Smooth muscle cell (in vitro differentiated cells): ENCODE results near the gene GSTM1. TPM values are rescaled to one million over a fixed set of nuclear protein-coding genes. Genes with fewer than 3 reads are reported as not detected.

Experiments
- DNase-seq: peaks from one replicate; lab custom pipeline; 2025; ENCODE audit not compliant: unreplicated experiment; lab: John Stamatoyannopoulos, UW
- H2AFZ ChIP-seq: fragments of 200-600 bp; sonication (generic); 2 replicates; pipeline ENCODE4 v1.6.0; 2016; ENCODE audit warnings: antibody characterized with exemption, low read depth, mild to moderate bottlenecking
- H3F3A ChIP-seq: fragments of 200-600 bp; sonication (generic); 2 replicates; pipeline ENCODE4 v1.6.0; 2017; ENCODE audit warnings: antibody characterized with exemption, low read depth
- H3K27ac ChIP-seq: fragments of 200-600 bp; sonication (generic); 2 replicates; pipeline ENCODE4 v1.5.1; 2016; ENCODE audit warnings: low read depth, mild to moderate bottlenecking
- H3K27me3 ChIP-seq: fragments of 200-600 bp; sonication (generic); 2 replicates; pipeline ENCODE4 v1.6.1; 2016; ENCODE audit warnings: low read depth, mild to moderate bottlenecking
- H3K36me3 ChIP-seq: fragments of 200-600 bp; sonication (generic); 2 replicates; pipeline ENCODE4 v1.5.1; 2016; ENCODE audit warnings: low read depth
- H3K4me1 ChIP-seq: fragments of 200-600 bp; sonication (generic); 2 replicates; pipeline ENCODE4 v1.5.1; 2016; ENCODE audit warnings: low read depth
- H3K4me2 ChIP-seq: fragments of 200-600 bp; sonication (generic); 2 replicates; pipeline ENCODE4 v1.6.0; 2016; ENCODE audit warnings: mild to moderate bottlenecking
- H3K4me3 ChIP-seq: fragments of 200-600 bp; sonication (generic); 2 replicates; pipeline ENCODE4 v1.5.1; 2016; ENCODE audit warnings: mild to moderate bottlenecking
- H3K79me2 ChIP-seq: fragments of 200-600 bp; sonication (generic); 2 replicates; pipeline ENCODE4 v1.6.0; 2016; ENCODE audit warnings: low read depth, mild to moderate bottlenecking
- H3K9ac ChIP-seq: fragments of 200-600 bp; sonication (generic); 2 replicates; pipeline ENCODE4 v1.6.0; 2016; ENCODE audit warnings: low read depth
- H3K9me3 ChIP-seq: fragments of 200-600 bp; sonication (generic); replicated peaks from 2 replicates; pipeline ENCODE4 v1.5.1; 2016; ENCODE audit warnings: low read depth
- H4K20me1 ChIP-seq: fragments of 200-600 bp; sonication (generic); 2 replicates; pipeline ENCODE4 v1.6.0; 2016; ENCODE audit warnings: low read depth
- CTCF ChIP-seq: fragments of 200-600 bp; sonication (generic); IDR thresholded peaks from 2 replicates; pipeline ENCODE4 v1.5.1; 2017; ENCODE audit warnings: borderline replicate concordance, mild to moderate bottlenecking, antibody characterized with exemption; ENCODE audit not compliant: insufficient read depth, poor library complexity, severe bottlenecking
- WGBS: methylation state at CpG from one replicate; pipeline ENCODE4 v1.1.7; 2016; ENCODE audit warnings: low lambda C conversion rate; 5-methylcytosine and 5-hydroxymethylcytosine counted together
- polyA plus RNA-seq: library from polyadenylated mRNA; unstranded; fragments of >200 nt; fragmentation: Nextera tagmentation; extraction: Ambion mirVana; gene quantifications from 2 replicates; pipeline ENCODE4 v1.2.1, GENCODE V29; 2016
- total RNA-seq: library from RNA; depleted of rRNA; stranded (reverse); fragments of >200 nt; gene quantifications from 2 replicates; pipeline ENCODE4 v1.2.3, GENCODE V29; 2014

Gene GSTM1
- total and polyA plus RNA-seq, 2 experiments from 2014 or later: 20.9 to 31.4 TPM

GRCh38 chr1:109725510-109725909, 37.9 kb downstream of the GSTM1 start:
- no peak for DNase-seq
- H3K4me1 ChIP-seq: no peaks in the 10 kb centered on the region
- no peaks in the 10 kb centered on the region for H3K36me3 ChIP-seq
- H4K20me1 ChIP-seq: no peaks in the 10 kb centered on the region
- 84% methylated on average over 4 of the region's 4 CpGs for WGBS
- no peak overlapping the region for H3K4me3 ChIP-seq
- H3K27me3 ChIP-seq: no peaks in the 10 kb centered on the region
- no peak overlapping the region for H3K27ac ChIP-seq
- TF ChIP-seq CTCF: no peak
- no peak overlapping the region for H2AFZ ChIP-seq
- H3K9ac ChIP-seq: no peak overlapping the region
- no peaks in the 10 kb centered on the region for H3F3A ChIP-seq
- no peaks in the 10 kb centered on the region for H3K9me3 ChIP-seq
- H3K4me2 ChIP-seq: no peak overlapping the region
- H3K79me2 ChIP-seq: no peaks in the 10 kb centered on the region

GRCh38 chr1:109726007-109726406, 38.4 kb downstream of the GSTM1 start:
- WGBS: 92% methylated on average over 1 of the region's 1 CpG

GRCh38 chr1:109726728-109727373, 39.2 kb downstream of the GSTM1 start:
- DNase-seq: no peak
- Histone ChIP-seq H3K27ac (no peak overlapping the region), H3K36me3 (no peaks in the 10 kb centered on the region), H2AFZ (no peak overlapping the region), H3K4me1 (no peaks in the 10 kb centered on the region), H3K4me3 (no peak overlapping the region), H3K79me2 (no peaks in the 10 kb centered on the region), H4K20me1 (no peaks in the 10 kb centered on the region), H3K4me2 (no peak overlapping the region), H3K27me3 (no peaks in the 10 kb centered on the region), H3F3A (no peaks in the 10 kb centered on the region), H3K9ac (no peak overlapping the region), H3K9me3 (no peaks in the 10 kb centered on the region)
- no peak for TF ChIP-seq CTCF
- 97% methylated on average over 12 of the region's 12 CpGs for WGBS

More at GRCh38 chr1:109726007-109726406, 38.4 kb downstream of the GSTM1 start:
- H3K4me3 ChIP-seq: no peak overlapping the region
- H3K4me1 ChIP-seq: no peaks in the 10 kb centered on the region
- H3K36me3 ChIP-seq: no peaks in the 10 kb centered on the region
- no peak overlapping the region for H2AFZ ChIP-seq
- H3K9ac ChIP-seq: no peak overlapping the region
- DNase-seq: no peak
- no peaks in the 10 kb centered on the region for H3K79me2 ChIP-seq
- no peaks in the 10 kb centered on the region for H4K20me1 ChIP-seq
- H3K4me2 ChIP-seq: no peak overlapping the region
- TF ChIP-seq CTCF: no peak
- no peaks in the 10 kb centered on the region for H3F3A ChIP-seq
- H3K27ac ChIP-seq: no peak overlapping the region
- H3K9me3 ChIP-seq: no peaks in the 10 kb centered on the region
- no peaks in the 10 kb centered on the region for H3K27me3 ChIP-seq

- no peak for TF ChIP-seq CTCF
- 91% methylated on average over 7 of the region's 7 CpGs for WGBS
- no peaks in the 10 kb centered on the region for H3F3A ChIP-seq
- H3K4me2 ChIP-seq: no peak overlapping the region
- H4K20me1 ChIP-seq: no peaks in the 10 kb centered on the region
- no peaks in the 10 kb centered on the region for H3K27me3 ChIP-seq
- no peaks in the 10 kb centered on the region for H3K9me3 ChIP-seq
- H3K4me3 ChIP-seq: no peak overlapping the region
- no peak overlapping the region for H2AFZ ChIP-seq
- no peak overlapping the region for H3K9ac ChIP-seq
- no peak overlapping the region for H3K27ac ChIP-seq
- no peak for DNase-seq
- no peaks in the 10 kb centered on the region for H3K4me1 ChIP-seq
- no peaks in the 10 kb centered on the region for H3K79me2 ChIP-seq
- H3K36me3 ChIP-seq: no peaks in the 10 kb centered on the region
Observed at GRCh38 chr1:109728870-109729269, 41.3 kb downstream of the GSTM1 start.
